ENCODE data around the gene AGAP1.

GRCh38 chr2:235541016-235541415 lies 47.2 kb downstream of the AGAP1 start:
- no peak for TF ChIP-seq POLR2A (IDR thresholded peaks at IDR 0.05)
- TF ChIP-seq CTCF (IDR thresholded peaks at IDR 0.05 in 8 of 11, conservative IDR thresholded peaks at IDR 0.05 in 3 of 11), result no peak
- TF ChIP-seq POLR2AphosphoS5 (IDR thresholded peaks at IDR 0.05), result no peak

Data from spleen (tissue), 7 donors.